H9 (cell line): ENCODE results near the gene DEPP1. TPM values are rescaled to one million over a fixed set of nuclear protein-coding genes. Genes with fewer than 3 reads are reported as not detected.

Experiments used
- DNase-seq: peaks from one replicate; pipeline ENCODE4 v3.0.0-alpha.2; 2017
- H2AFZ ChIP-seq: one replicate; pipeline ENCODE4 v1.6.1; 2013; ENCODE audit warnings: mild to moderate bottlenecking, low read length, control low read depth, moderate library complexity
- H2AK5ac ChIP-seq: 2 replicates; pipeline ENCODE4 v1.6.1; 2013; ENCODE audit warnings: low read length, control low read depth, mixed read lengths; ENCODE audit not compliant: insufficient read length
- H2BK120ac ChIP-seq: one replicate; pipeline ENCODE4 v1.6.1; 2013; ENCODE audit warnings: low read depth, mild to moderate bottlenecking, low read length, control low read depth, inconsistent platforms; ENCODE audit not compliant: poor library complexity, severe bottlenecking
- H2BK12ac ChIP-seq: 2 replicates; pipeline ENCODE4 v1.6.1; 2013; ENCODE audit warnings: low read length, control low read depth, mixed read lengths, low read depth; ENCODE audit not compliant: insufficient read length
- H2BK15ac ChIP-seq: 2 replicates; pipeline ENCODE4 v1.6.1; 2013; ENCODE audit warnings: low read depth, low read length, control low read depth
- H2BK20ac ChIP-seq: one replicate; pipeline ENCODE4 v1.6.1; 2013; ENCODE audit warnings: low read depth, mild to moderate bottlenecking, low read length, control low read depth, inconsistent platforms; ENCODE audit not compliant: poor library complexity, severe bottlenecking
- H2BK5ac ChIP-seq: 2 replicates; pipeline ENCODE4 v1.6.1; 2013; ENCODE audit warnings: low read length, control low read depth, mixed read lengths; ENCODE audit not compliant: insufficient read length
- H3K14ac ChIP-seq: 2 replicates; pipeline ENCODE4 v1.6.1; 2013; ENCODE audit warnings: low read length, control low read depth; ENCODE audit not compliant: insufficient read depth
- H3K18ac ChIP-seq: 2 replicates; pipeline ENCODE4 v1.6.1; 2013; ENCODE audit warnings: low read depth, mild to moderate bottlenecking, mixed read lengths, low read length, control low read depth; ENCODE audit not compliant: insufficient read length
- H3K23ac ChIP-seq: 2 replicates; pipeline ENCODE4 v1.6.1; 2013; ENCODE audit warnings: low read length, control low read depth, mixed read lengths, low read depth; ENCODE audit not compliant: insufficient read length
- H3K23me2 ChIP-seq: 2 replicates; pipeline ENCODE4 v1.6.1; 2013; ENCODE audit warnings: low read depth, mild to moderate bottlenecking, mixed read lengths, low read length, control low read depth; ENCODE audit not compliant: insufficient read length, poor library complexity, severe bottlenecking
- H3K27ac ChIP-seq: 2 replicates; pipeline ENCODE4 v1.5.1; 2013; ENCODE audit warnings: low read length, control low read depth, mixed read lengths, low read depth; ENCODE audit not compliant: insufficient read length
- H3K27me3 ChIP-seq: 2 replicates; pipeline ENCODE4 v1.6.1; 2013; ENCODE audit warnings: low read length, control low read depth, inconsistent platforms; ENCODE audit not compliant: insufficient read depth
- H3K4ac ChIP-seq: 2 replicates; pipeline ENCODE4 v1.6.1; 2013; ENCODE audit warnings: low read depth, mild to moderate bottlenecking, control low read depth, inconsistent platforms, low read length, moderate library complexity
- H3K4me1 ChIP-seq: 2 replicates; pipeline ENCODE4 v1.6.1; 2013; ENCODE audit warnings: low read length, control low read depth, inconsistent platforms; ENCODE audit not compliant: insufficient read depth
- H3K4me2 ChIP-seq: 2 replicates; pipeline ENCODE4 v1.6.1; 2013; ENCODE audit warnings: low read length, control low read depth, mixed read lengths; ENCODE audit not compliant: insufficient read length, insufficient read depth
- H3K56ac ChIP-seq: 2 replicates; pipeline ENCODE4 v1.6.1; 2013; ENCODE audit warnings: low read depth, mild to moderate bottlenecking, mixed read lengths, low read length, control low read depth; ENCODE audit not compliant: insufficient read length
- H3K79me1 ChIP-seq: 2 replicates; pipeline ENCODE4 v1.6.1; 2013; ENCODE audit warnings: low read depth, mild to moderate bottlenecking, moderate library complexity, low read length, control low read depth, inconsistent platforms; ENCODE audit not compliant: insufficient read depth, poor library complexity, severe bottlenecking
- H3K79me2 ChIP-seq: 2 replicates; pipeline ENCODE4 v1.6.1; 2013; ENCODE audit warnings: low read length, control low read depth, inconsistent platforms; ENCODE audit not compliant: insufficient read depth
- H3K9ac ChIP-seq: 2 replicates; pipeline ENCODE4 v1.6.1; 2013; ENCODE audit warnings: low read length, control low read depth, mixed read lengths; ENCODE audit not compliant: insufficient read length; ENCODE audit errors: extremely low read depth
- H3K9me3 ChIP-seq: one replicate; pipeline ENCODE4 v1.6.1; 2013; ENCODE audit warnings: low read depth, low read length, inconsistent platforms; ENCODE audit not compliant: control insufficient read depth
- H3T11ph ChIP-seq: one replicate; pipeline ENCODE4 v1.6.1; 2013; ENCODE audit warnings: mild to moderate bottlenecking, low read length, control low read depth, inconsistent platforms
- H4K20me1 ChIP-seq: one replicate; pipeline ENCODE4 v1.6.1; 2013; ENCODE audit not compliant: control insufficient read depth, insufficient read length, insufficient read depth
- H4K5ac ChIP-seq: 2 replicates; pipeline ENCODE4 v1.6.1; 2013; ENCODE audit warnings: low read depth, mild to moderate bottlenecking, mixed read lengths, low read length, control low read depth; ENCODE audit not compliant: insufficient read length
- H4K8ac ChIP-seq: replicated peaks from 2 replicates; pipeline ENCODE4 v1.6.1; 2013; ENCODE audit warnings: low read length, control low read depth, mixed read lengths, low read depth; ENCODE audit not compliant: insufficient read length
- H4K91ac ChIP-seq: 2 replicates; pipeline ENCODE4 v1.6.1; 2013; ENCODE audit warnings: low read depth, mild to moderate bottlenecking, moderate library complexity, mixed read lengths, low read length, control low read depth; ENCODE audit not compliant: insufficient read length
- H3K27ac Mint-ChIP-seq, 3 experiments: 2 replicates in 2 of 3; 3 replicates in 1 of 3; pipeline ENCODE4 v1.8.0; 2020 to 2021; ENCODE audit warnings: mixed read lengths in 3 of 3, mild to moderate bottlenecking in 1 of 3, moderate library complexity in 1 of 3
- H3K27me3 Mint-ChIP-seq: 2 replicates; pipeline ENCODE4 v1.8.0; 2021; ENCODE audit warnings: low read depth, mild to moderate bottlenecking, moderate library complexity, mixed read lengths
- H3K36me3 Mint-ChIP-seq, 3 experiments: 2 replicates in 2 of 3; 3 replicates in 1 of 3; pipeline ENCODE4 v1.8.0; 2020 to 2021; ENCODE audit warnings: low read depth in 3 of 3, mixed read lengths in 3 of 3; ENCODE audit not compliant: insufficient read depth in 1 of 3
- H3K4me1 Mint-ChIP-seq, 2 experiments: 2 replicates each; pipeline ENCODE4 v1.8.0; 2020; ENCODE audit warnings: mixed read lengths in 2 of 2
- H3K4me3 Mint-ChIP-seq, 2 experiments: 2 replicates in 1 of 2; 3 replicates in 1 of 2; pipeline ENCODE4 v1.8.0; 2020 to 2021; ENCODE audit warnings: mild to moderate bottlenecking in 2 of 2, mixed read lengths in 2 of 2, moderate library complexity in 1 of 2
- H3K9me3 Mint-ChIP-seq, 2 experiments: 2 replicates in 1 of 2; 3 replicates in 1 of 2; pipeline ENCODE4 v1.8.0; 2020; ENCODE audit warnings: mild to moderate bottlenecking in 2 of 2, mixed read lengths in 2 of 2, moderate library complexity in 1 of 2
- WGBS: extraction: QIAGEN DNeasy Blood & Tissue Kit; methylation state at CpG from one replicate; pipeline ENCODE4 v1.1.7; 2013; ENCODE audit warnings: missing lambda C conversion rate, low lambda C conversion rate, mixed read lengths; ENCODE audit not compliant: insufficient read length; ENCODE audit errors: extremely low coverage; 5-methylcytosine and 5-hydroxymethylcytosine counted together
- total RNA-seq: library from RNA; stranded (reverse); gene quantifications from 2 replicates; pipeline ENCODE4 v1.2.1, GENCODE V29; 2021
- TF ChIP-seq, protein P1 (sequence below): fragments of 200-600 bp; sonication (generic); conservative IDR thresholded peaks from 3 replicates; pipeline ENCODE4 v1.8.0; 2021; ENCODE audit warnings: antibody characterized with exemption, mild to moderate bottlenecking

The DEPP1 gene
- total RNA-seq, 1 experiment from 2014 or later = 2.4 TPM

DNA sequence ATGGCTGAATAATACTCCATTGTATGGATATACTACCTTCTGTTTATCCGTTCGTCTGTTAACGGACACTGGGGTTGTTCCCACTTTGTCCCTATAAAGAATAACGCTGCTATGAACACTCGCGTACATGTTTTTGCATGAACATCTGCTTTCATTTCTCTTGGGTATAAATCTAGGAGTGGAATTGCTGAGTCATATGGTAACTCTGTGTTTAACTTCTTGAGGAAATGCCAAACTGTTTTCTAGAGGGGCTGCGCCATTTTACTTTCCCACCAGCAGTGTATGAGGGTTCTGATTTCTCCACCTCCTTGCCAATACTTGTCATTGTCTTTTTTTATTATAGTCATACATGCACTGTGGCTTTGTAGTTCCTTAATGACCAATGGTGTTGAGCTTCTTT is 39.7 kb downstream of the DEPP1 start:
- Histone ChIP-seq H3K9ac (no peak overlapping the region), H2BK20ac (no peak overlapping the region), H3K9me3 (no peaks in the 10 kb centered on the region), H2AFZ (no peak overlapping the region), H2AK5ac (no peak overlapping the region), H3K4me1 (no peaks in the 10 kb centered on the region), H2BK12ac (no peak overlapping the region), H3K79me2 (no peaks in the 10 kb centered on the region), H4K20me1 (no peaks in the 10 kb centered on the region), H4K91ac (no peak overlapping the region), H3K23me2 (no peaks in the 10 kb centered on the region), H3K23ac (no peak overlapping the region), H3K27me3 (no peaks in the 10 kb centered on the region), H3K4ac (no peak overlapping the region), H2BK5ac (no peak overlapping the region), H3K27ac (no peak overlapping the region), H3K56ac (no peak overlapping the region), H3K18ac (no peak overlapping the region), H2BK15ac (no peak overlapping the region), H2BK120ac (no peak overlapping the region), H4K5ac (no peak overlapping the region), H4K8ac (no peak overlapping the region), H3K79me1 (no peaks in the 10 kb centered on the region), H3T11ph (no peak overlapping the region), H3K14ac (no peak overlapping the region), H3K4me2 (no peak overlapping the region)
- peaks cover 0 to 9% (median 0%) of the 10 kb centered on the region in 3 experiments; a peak in 2 of 7 replicates for H3K36me3 Mint-ChIP-seq
- no peak overlapping the region for H3K27ac Mint-ChIP-seq
- no peak overlapping the region for H3K4me3 Mint-ChIP-seq
- H3K9me3 Mint-ChIP-seq = peaks cover 3 to 28% of the 10 kb centered on the region in 2 experiments; a peak in 4 of 5 replicates
- TF ChIP-seq, protein P1, sequence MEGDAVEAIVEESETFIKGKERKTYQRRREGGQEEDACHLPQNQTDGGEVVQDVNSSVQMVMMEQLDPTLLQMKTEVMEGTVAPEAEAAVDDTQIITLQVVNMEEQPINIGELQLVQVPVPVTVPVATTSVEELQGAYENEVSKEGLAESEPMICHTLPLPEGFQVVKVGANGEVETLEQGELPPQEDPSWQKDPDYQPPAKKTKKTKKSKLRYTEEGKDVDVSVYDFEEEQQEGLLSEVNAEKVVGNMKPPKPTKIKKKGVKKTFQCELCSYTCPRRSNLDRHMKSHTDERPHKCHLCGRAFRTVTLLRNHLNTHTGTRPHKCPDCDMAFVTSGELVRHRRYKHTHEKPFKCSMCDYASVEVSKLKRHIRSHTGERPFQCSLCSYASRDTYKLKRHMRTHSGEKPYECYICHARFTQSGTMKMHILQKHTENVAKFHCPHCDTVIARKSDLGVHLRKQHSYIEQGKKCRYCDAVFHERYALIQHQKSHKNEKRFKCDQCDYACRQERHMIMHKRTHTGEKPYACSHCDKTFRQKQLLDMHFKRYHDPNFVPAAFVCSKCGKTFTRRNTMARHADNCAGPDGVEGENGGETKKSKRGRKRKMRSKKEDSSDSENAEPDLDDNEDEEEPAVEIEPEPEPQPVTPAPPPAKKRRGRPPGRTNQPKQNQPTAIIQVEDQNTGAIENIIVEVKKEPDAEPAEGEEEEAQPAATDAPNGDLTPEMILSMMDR = no peak
- peaks cover 0 to 3% of the 10 kb centered on the region in 2 experiments; a peak in 1 of 4 replicates for H3K4me1 Mint-ChIP-seq
- DNase-seq = no peak
- peaks cover 8% of the 10 kb centered on the region; the same call in 1 of the 2 replicates for H3K27me3 Mint-ChIP-seq
- no CpG with 5 or more reads among the region's 7 CpGs for WGBS
